ENCODE results near the gene OPRM1.

Gene OPRM1

DNA sequence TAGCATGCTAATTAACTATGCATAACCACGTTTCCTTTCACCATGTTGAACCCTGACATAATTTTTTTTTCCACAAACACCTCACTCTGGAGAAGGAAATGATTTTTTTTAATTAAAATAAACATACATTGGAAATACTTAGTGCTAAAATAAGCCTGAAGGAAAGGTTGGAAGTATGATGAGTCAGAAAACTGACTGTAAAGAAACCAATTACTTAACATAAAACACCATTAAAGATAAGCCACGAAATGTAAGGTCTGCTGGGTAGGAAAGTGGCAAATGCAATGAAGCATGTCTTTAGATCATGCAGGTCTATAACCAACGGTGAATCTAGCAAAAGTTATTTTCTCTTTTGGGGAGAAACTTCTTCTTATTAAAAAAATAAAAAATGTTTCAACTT is 47.5 kb downstream of the OPRM1 start:
- no peak for DNase-seq

- peak; percentile 18 for DNase-seq
These were observed 53.4 kb downstream of the OPRM1 start for GRCh38 chr6:154092326-154092962.

DNA sequence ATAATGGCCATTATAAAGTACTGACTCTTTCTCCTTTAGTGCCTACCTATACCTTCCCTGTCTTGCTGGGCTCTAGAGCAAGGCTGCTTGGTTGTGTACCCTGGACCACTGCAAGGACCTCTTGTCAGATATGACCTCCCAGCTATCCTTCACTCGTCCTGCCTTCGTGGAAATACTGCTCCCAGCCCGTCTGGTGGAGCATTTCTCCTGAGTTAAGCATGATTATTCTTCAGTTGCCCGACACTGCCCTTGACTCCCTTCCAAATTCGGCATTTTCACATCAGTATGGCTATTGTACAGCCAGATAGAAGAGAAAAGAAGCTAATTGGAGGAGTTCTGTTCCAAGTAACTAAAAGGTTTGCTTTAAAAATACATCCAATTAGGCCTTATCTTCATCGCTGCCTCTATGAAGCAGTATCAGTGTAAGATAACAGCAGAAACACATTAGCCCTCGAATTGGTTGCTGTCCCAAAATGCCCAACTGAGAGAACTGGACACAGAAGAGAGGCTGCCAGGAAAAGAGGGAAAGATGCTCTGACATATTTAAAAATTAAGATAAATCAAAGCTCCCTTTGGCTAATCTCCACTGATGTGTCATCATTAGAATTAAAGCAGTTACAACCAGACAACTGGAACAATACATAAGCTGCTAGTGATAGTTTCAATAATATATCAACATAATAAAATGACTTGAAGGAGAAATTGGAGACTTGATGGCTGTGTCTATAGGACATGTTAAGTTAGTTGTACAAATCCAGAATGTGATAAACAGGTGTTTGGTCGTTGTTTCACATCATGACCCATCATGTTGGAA is 54.4 kb downstream of the OPRM1 start:
- no peak for DNase-seq

GRCh38 chr6:154095571-154095970 is 56.5 kb downstream of the OPRM1 start:
- no peak for DNase-seq

DNA sequence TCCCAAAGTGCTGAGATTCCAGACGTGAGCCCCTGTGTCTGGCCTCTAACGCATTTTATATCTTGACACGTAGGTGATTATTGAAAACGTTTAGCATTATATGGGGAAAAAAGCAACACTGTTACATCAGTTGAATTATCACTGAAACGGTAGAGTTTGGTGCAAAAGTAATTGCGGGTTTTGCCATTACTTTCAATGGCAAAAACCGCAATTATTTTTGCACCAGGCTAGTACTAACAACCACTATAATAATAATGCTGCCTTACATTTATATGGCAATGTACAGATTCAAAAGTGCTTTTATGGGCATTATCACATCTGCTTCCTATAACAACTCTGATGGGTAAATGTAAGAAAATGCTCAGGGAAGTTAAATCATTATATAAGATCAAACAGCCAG is 57.3 kb downstream of the OPRM1 start:
- DNase-seq, result no peak

DNA sequence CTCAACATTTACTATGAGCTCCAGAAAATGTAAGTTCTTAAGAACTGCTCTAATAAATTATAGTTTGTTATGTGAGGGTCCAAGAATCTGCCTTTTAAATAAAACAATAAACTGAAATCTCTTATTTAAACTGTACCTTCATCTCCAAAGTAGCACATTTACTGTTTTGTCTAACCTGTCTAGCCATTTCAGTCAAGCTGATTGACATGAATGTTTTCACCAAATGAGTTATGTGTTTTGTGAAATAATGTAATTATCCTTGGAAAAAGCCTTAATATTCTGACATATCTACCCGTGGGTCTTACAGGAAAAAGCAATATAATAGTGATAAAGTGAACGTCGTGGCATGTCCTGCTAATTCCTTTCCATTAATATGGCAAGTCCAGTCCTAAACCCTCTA is 57.8 kb downstream of the OPRM1 start:
- DNase-seq, result no peak

GRCh38 chr6:154099211-154099610 is 60.2 kb downstream of the OPRM1 start:
- DNase-seq, result no peak

GRCh38 chr6:154106251-154106650 is 67.2 kb downstream of the OPRM1 start:
- no peak for DNase-seq

DNA sequence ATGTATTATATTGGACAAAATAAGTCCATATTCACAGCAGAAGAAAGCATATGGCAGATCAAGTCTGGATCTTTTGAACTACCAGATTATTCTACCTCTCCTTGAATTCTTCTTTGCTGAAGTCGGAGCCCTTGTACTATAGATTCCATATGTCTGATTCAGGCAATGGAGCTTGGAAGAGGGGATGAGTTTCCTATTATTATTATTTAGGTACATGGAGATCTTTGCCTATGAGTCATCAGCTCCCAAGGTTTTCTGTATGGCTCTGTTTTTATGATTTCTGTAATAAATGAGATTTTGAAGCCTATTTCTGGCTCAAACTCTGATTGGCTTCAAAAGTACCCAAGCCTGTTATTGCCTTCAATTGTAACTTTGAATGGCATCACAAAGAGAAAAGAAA is 72.0 kb downstream of the OPRM1 start:
- DNase-seq, result no peak

- DNase-seq, result no peak
These were observed 73.3 kb downstream of the OPRM1 start for GRCh38 chr6:154112181-154112809.

GRCh38 chr6:154113392-154113791 is 74.4 kb downstream of the OPRM1 start:
- no peak for DNase-seq

GRCh38 chr6:154117485-154117884 is 78.4 kb downstream of the OPRM1 start:
- DNase-seq, result no peak

GRCh38 chr6:154122195-154122925 is 83.3 kb downstream of the OPRM1 start:
- no peak for DNase-seq

DNA sequence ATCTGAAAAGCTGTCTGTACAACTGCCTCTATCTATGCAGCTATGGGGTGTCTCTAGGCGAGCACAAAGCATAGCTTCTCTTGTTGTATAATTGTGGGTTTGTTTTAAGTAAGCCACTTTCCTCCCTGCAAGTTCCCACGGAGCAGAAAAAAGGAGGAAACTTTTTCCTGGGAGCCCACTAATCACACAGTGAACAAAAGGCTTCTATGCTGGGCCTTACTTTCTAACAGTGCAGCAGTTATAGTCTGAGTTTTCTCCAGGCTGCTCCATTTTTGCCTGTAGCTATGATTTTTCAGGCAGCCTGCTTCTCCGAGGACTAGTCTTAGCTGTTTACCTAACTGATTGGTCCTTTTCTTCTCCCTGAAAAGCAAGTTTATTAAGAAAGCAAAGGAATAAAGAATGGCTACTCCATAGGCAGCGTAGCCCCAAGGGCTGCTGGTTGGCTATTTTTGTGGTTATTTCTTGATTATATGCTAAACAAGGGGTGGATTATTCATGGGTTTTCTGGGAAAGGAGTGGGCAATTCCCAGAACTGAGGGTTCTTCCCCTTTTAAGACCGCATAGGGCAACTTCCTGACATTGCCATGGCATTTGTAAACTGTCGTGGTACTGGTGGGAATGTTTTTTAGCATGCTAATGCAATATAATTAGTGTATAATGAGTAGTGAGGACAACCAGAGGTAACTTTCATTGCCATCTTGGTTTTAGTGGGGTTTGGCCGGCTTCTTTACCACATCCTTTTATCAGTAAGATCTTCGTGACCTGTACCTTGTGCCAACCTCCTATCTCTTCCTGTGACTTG is 84.3 kb downstream of the OPRM1 start:
- DNase-seq, result no peak

DNA sequence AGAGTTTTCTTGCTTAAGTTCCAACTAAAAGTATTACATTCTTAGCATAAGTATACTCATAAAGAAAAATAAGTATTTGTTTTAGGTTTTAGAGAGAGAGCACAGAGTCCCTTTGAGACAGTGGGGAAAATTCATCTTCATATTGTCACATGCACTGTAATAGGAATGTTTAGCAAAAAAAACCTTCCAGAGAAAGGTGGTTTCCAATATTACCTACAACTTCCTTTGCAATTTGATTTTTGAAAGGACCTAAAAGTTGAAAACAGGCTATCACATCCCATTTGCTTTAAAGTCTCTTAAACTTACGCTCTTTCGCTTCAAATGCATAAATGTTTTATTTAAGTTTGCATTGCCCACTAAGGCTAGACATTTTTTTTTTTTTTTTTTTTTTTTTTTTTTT is 86.4 kb downstream of the OPRM1 start:
- DNase-seq, result no peak

GRCh38 chr6:154127657-154128056 is 88.6 kb downstream of the OPRM1 start:
- no peak for DNase-seq

DNA sequence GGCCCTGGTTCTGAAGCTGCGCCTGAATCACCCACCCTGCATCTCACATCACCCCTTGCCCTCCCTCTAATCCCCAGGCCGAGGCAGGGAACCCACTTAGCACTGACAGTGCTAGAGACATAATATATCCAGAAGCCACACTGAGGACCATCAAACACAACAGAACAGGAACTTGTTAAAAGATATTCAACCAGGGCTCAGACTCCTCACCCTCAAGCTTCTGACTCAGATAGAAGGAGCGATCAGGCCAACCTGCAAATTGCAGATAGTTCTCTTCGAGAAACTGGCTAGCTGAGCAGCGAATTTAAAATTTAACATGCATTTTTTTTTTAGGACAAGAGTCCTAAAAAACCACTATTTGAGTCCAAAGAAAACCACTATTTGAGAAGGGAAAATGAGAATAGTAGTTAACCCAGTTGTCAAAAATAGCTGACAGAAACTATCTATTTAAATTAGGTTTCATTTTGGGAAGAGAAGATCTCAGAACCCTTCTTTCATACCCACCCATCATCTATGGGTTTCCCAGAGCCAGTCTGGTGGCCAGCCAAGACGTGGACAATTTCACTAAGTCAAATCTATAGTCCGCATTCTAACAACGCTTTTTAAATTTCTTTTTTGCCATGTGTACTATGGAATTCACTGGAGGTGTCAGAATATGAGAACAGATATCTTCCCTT is 95.6 kb downstream of the OPRM1 start:
- DNase-seq, result no peak

GRCh38 chr6:154138793-154139192 is 99.8 kb downstream of the OPRM1 start:
- no peak for DNase-seq

- DNase-seq, result no peak
These were observed 100.9 kb downstream of the OPRM1 start for GRCh38 chr6:154139892-154140291.

- DNase-seq, result no peak
These were observed 101.7 kb downstream of the OPRM1 start for GRCh38 chr6:154140743-154141142.

DNA sequence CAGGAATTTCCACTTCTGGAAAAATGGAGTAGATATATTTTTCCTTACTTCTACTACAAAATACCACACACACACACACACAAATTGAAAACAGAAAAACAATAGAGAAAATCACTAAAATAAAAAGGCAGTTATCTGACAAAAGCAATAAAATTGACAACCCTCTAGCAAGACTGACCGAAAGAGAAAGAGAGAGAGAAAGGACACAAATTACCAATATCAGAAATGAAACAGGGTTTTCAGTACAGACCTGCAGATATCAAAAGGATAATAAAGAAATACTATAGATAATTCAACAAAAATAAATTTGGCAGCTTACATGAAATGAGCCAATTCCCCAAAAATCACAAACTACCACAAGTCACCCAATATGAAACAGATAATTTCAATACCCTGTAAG is 104.7 kb downstream of the OPRM1 start:
- no peak for DNase-seq

DNA sequence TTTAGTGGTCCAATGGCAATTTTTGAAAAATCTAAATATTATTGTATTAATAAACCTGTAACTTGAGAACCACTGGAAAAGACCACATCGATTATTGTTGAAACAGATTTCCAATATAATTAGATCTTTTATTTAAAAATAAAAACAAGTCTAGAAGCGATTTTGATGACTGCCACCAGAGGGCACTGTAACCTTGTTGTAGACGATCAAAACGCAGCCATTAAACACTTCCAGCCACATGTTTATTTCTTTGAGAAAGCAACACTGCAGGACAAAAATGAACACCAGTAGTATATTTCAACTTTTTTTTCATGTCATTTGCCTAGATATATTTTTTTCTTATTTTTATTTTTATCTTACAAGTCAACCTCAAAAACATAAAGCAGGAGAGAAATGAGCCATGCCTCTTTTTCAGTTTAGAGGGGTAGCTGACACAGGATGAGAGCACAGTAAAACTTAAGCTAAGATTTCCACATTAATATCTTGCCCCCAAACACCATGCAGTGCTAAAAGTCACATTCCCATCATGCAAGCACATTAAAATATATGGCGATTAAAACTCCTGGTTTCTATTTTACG is 115.4 kb downstream of the OPRM1 start:
- DNase-seq, result peak; percentile 81
